GM10266 (cell line): ENCODE data around the gene OOSP4B.
"Not testable (repeated sequence)": the region's sequence is repeated elsewhere in the genome, so short reads cannot be mapped to it uniquely, and the experiment has no call there.

Source experiments
- DNase-seq: peaks from one replicate; pipeline ENCODE4 v3.0.0; 2012; ENCODE audit errors: extremely low spot score
- CTCF ChIP-seq: IDR thresholded peaks from 2 replicates; pipeline ENCODE4 v1.5.1; 2012; ENCODE audit warnings: mild to moderate bottlenecking, low read depth; ENCODE audit not compliant: control insufficient read depth, insufficient read depth; ENCODE audit errors: missing control alignments

OOSP4B gene

GRCh38 chr11:60016881-60017280, at the start of gene OOSP4B:
Gene OOSP4B (plus strand): TSS chr11:60017181.
- no peak for DNase-seq
- no peak for TF ChIP-seq CTCF

DNA sequence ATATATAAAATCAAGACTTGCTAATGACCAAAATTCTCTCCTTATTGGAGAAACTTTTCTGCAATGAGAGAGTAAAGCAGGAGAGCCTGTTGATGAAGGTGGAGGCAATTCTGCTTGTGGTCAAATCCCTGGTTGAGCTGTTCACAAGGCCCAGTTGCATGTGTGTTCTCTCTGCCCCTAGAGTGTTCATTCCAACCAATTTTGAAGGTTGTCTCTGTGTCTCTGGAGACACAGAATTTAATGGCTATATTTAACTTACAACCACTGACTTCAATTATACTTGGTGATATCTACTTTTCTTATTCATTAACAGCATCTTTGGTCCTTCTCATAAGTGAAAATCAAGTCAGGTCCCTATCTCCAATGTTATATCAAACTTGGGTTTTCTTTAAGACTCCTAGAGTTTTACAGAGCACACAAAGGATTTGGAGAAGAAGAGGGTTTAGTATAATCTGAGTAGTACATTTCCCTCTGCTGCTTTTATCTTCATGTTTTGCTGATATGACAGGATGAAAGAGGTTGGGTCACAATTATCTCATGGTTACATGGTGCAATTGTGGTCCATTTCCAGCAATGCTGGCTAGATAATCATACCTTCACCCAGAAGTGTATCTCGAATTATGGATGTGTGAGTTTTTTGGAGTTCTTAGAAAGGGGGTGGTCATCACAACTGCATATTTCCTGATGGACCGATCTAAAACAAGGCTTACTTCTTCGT, 49.1 kb upstream of the OOSP4B start:
- no peak for DNase-seq
- no peak for TF ChIP-seq CTCF

DNA sequence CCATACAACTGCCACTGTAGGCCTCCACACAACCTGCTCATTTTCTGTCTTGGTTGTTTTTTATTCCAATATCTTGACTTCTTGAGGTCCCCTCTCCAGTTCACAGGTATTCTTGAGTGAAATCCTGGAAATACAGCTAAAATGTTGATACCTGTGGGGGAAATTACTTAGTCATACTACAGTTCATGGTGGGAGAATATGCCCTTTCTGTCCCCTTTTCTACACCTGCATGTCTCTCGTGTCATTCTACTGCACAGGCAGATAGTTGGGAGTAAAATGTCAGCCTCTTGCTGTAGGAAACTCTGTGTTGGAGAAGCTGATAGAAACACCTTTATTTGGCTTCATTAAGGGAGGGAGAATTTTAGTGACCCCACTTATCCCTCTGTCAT, 48.6 kb upstream of the OOSP4B start:
- no peak for TF ChIP-seq CTCF
- no peak for DNase-seq

- TF ChIP-seq CTCF, result no peak
- no peak for DNase-seq
These were observed 43.9 kb upstream of the OOSP4B start for GRCh38 chr11:59973097-59973496.

- TF ChIP-seq CTCF, result no peak
- no peak for DNase-seq
These were observed 35.7 kb upstream of the OOSP4B start for GRCh38 chr11:59981106-59981770.

- not testable (repeated sequence) for DNase-seq
These were observed 34.9 kb upstream of the OOSP4B start for GRCh38 chr11:59982037-59982436.

GRCh38 chr11:59983212-59983611, 33.8 kb upstream of the OOSP4B start:
- DNase-seq, result no peak
- no peak for TF ChIP-seq CTCF
